Fibroblast of lung (primary cell): ENCODE results near the gene KLK7. TPM values are rescaled to one million over a fixed set of nuclear protein-coding genes. Genes with fewer than 3 reads are reported as not detected.

Source experiments
- DNase-seq, 2 donors: peaks; one replicate each; pipeline versions ENCODE4 v3.0.0 to v3.0.0-alpha.2; 2010; ENCODE audit warnings: low read depth in 2 of 2
- H2AFZ ChIP-seq: 2 replicates; pipeline ENCODE4 v1.5.1; 2012; ENCODE audit warnings: low read length, control low read depth, inconsistent platforms
- H3K27ac ChIP-seq: 2 replicates; pipeline ENCODE4 v1.5.1; 2011; ENCODE audit warnings: low read length, control low read depth; ENCODE audit not compliant: insufficient read depth
- H3K27me3 ChIP-seq: 2 replicates; pipeline ENCODE4 v1.5.1; 2011; ENCODE audit warnings: mild to moderate bottlenecking, low read length; ENCODE audit not compliant: control insufficient read depth, insufficient read depth
- H3K36me3 ChIP-seq: 2 replicates; pipeline ENCODE4 v1.5.1; 2011; ENCODE audit warnings: low read length; ENCODE audit not compliant: control insufficient read depth, insufficient read depth
- H3K4me1 ChIP-seq: 2 replicates; pipeline ENCODE4 v1.5.1; 2011; ENCODE audit warnings: low read length; ENCODE audit not compliant: control insufficient read depth, insufficient read depth; ENCODE audit errors: extremely low read depth
- H3K4me2 ChIP-seq: 2 replicates; pipeline ENCODE4 v1.5.1; 2011; ENCODE audit warnings: low read length, control low read depth; ENCODE audit not compliant: insufficient read depth; ENCODE audit errors: extremely low read depth
- H3K4me3 ChIP-seq, 4 experiments: fragments of 200-600 bp in 1 of 4; sonication (generic) in 1 of 4; replicated peaks in 1 of 4; 2 replicates each; pipeline ENCODE4 v1.5.1; 2011 to 2016; ENCODE audit warnings: low read length in 4 of 4, low read depth in 3 of 4, mild to moderate bottlenecking in 3 of 4, control low read depth in 2 of 4, inconsistent platforms in 1 of 4, mixed read lengths in 1 of 4; ENCODE audit not compliant: insufficient read depth in 1 of 4; ENCODE audit errors: control extremely low read depth in 1 of 4
- H3K79me2 ChIP-seq: 2 replicates; pipeline ENCODE4 v1.5.1; 2012; ENCODE audit warnings: mild to moderate bottlenecking, low read length, inconsistent platforms; ENCODE audit not compliant: control insufficient read depth, insufficient read depth
- H3K9ac ChIP-seq: 2 replicates; pipeline ENCODE4 v1.5.1; 2011; ENCODE audit warnings: mild to moderate bottlenecking, low read length, control low read depth; ENCODE audit not compliant: insufficient read depth
- H3K9me3 ChIP-seq: 2 replicates; pipeline ENCODE4 v1.5.1; 2012; ENCODE audit warnings: low read depth, low read length; ENCODE audit not compliant: control insufficient read depth, insufficient read depth
- H4K20me1 ChIP-seq: 2 replicates; pipeline ENCODE4 v1.5.1; 2011; ENCODE audit warnings: low read length; ENCODE audit not compliant: control insufficient read depth, insufficient read depth; ENCODE audit errors: extremely low read depth
- CTCF ChIP-seq, 2 donors: IDR thresholded peaks in 1 of 2; conservative IDR thresholded peaks in 1 of 2; 1 replicate in 1 of 2; 2 replicates in 1 of 2; pipeline ENCODE4 v1.5.1; 2011 to 2012; ENCODE audit warnings: low read length in 2 of 2, control low read depth in 1 of 2, inconsistent platforms in 1 of 2, low read depth in 1 of 2, mild to moderate bottlenecking in 1 of 2
- EZH2 ChIP-seq: IDR thresholded peaks from 2 replicates; pipeline ENCODE4 v1.5.1; 2012; ENCODE audit warnings: low read length, control low read depth, mild to moderate bottlenecking; ENCODE audit errors: missing control alignments
- polyA plus RNA-seq, 2 donors: library from polyadenylated mRNA; depleted of rRNA in 1 of 2; stranded (reverse) in 1 of 2; unstranded in 1 of 2; fragments of >200 nt; gene quantifications; 2 replicates each; pipeline ENCODE4 v1.2.1, GENCODE V29; 2011 to 2012; ENCODE audit warnings: missing spikeins in 1 of 2
- total RNA-seq: library from RNA; depleted of rRNA; stranded (reverse); fragments of >200 nt; gene quantifications from 2 replicates; pipeline ENCODE4 v1.2.1, GENCODE V29; 2014

Gene KLK7
- total and polyA plus RNA-seq, 2 donors (not counting 1 experiment from before 2014, with no cell fraction given) = not detected

GRCh38 chr19:50979758-50980157 lies 4.0 kb downstream of the KLK7 start:
- TF ChIP-seq CTCF (conservative IDR thresholded peaks at IDR 0.05 in 1 of 2, IDR thresholded peaks at IDR 0.05 in 1 of 2; ENCODE audit: low read depth in 1 of 2, low read length in 2 of 2) (no peak), EZH2 (no peak)
- H3K9ac ChIP-seq = no peak overlapping the region
- H2AFZ ChIP-seq = no peak overlapping the region
- no peaks in the 10 kb centered on the region for H3K79me2 ChIP-seq
- no peaks in the 10 kb centered on the region for H3K4me1 ChIP-seq
- no peaks in the 10 kb centered on the region for H3K36me3 ChIP-seq
- H3K9me3 ChIP-seq = no peaks in the 10 kb centered on the region
- DNase-seq = no peak
- no peak overlapping the region for H3K27ac ChIP-seq
- H3K4me3 ChIP-seq = no peak overlapping the region
- H3K27me3 ChIP-seq = no peaks in the 10 kb centered on the region
- no peak overlapping the region for H3K4me2 ChIP-seq
- H4K20me1 ChIP-seq = no peaks in the 10 kb centered on the region

GRCh38 chr19:50978772-50979390 lies 4.8 kb downstream of the KLK7 start:
- TF ChIP-seq EZH2 = no peak
- TF ChIP-seq CTCF (conservative IDR thresholded peaks at IDR 0.05 in 1 of 2, IDR thresholded peaks at IDR 0.05 in 1 of 2; ENCODE audit: low read depth in 1 of 2, low read length in 2 of 2) = no peak
- Histone ChIP-seq H3K4me1 (no peaks in the 10 kb centered on the region), H3K9me3 (no peaks in the 10 kb centered on the region), H3K4me2 (no peak overlapping the region), H3K27ac (no peak overlapping the region), H3K27me3 (no peaks in the 10 kb centered on the region), H3K4me3 (no peak overlapping the region), H2AFZ (no peak overlapping the region), H3K36me3 (no peaks in the 10 kb centered on the region), H3K79me2 (no peaks in the 10 kb centered on the region), H4K20me1 (no peaks in the 10 kb centered on the region), H3K9ac (no peak overlapping the region)
- no peak for DNase-seq

GRCh38 chr19:50977626-50978025 lies 6.1 kb downstream of the KLK7 start:
- Histone ChIP-seq H3K4me2 (no peak overlapping the region), H3K9me3 (no peaks in the 10 kb centered on the region)

More at GRCh38 chr19:50977626-50978025, 6.1 kb downstream of the KLK7 start:
- TF ChIP-seq EZH2 = no peak
- TF ChIP-seq CTCF (conservative IDR thresholded peaks at IDR 0.05 in 1 of 2, IDR thresholded peaks at IDR 0.05 in 1 of 2; ENCODE audit: low read depth in 1 of 2, low read length in 2 of 2) = no peak
- Histone ChIP-seq H3K4me1 (no peaks in the 10 kb centered on the region), H3K27me3 (no peaks in the 10 kb centered on the region), H3K79me2 (no peaks in the 10 kb centered on the region), H4K20me1 (no peaks in the 10 kb centered on the region), H2AFZ (no peak overlapping the region), H3K36me3 (no peaks in the 10 kb centered on the region), H3K4me3 (no peak overlapping the region), H3K27ac (no peak overlapping the region), H3K9ac (no peak overlapping the region)
- DNase-seq = no peak
